SKM-1 (cell line): ENCODE data around the gene SSC5D.
A peak's percentile ranks its signal among the peaks of the same experiment; 100 is the strongest.

ENCODE experiments used
- DNase-seq: peaks from one replicate; lab custom pipeline; 2025; ENCODE audit not compliant: unreplicated experiment; lab: John Stamatoyannopoulos, UW

The SSC5D gene

DNA sequence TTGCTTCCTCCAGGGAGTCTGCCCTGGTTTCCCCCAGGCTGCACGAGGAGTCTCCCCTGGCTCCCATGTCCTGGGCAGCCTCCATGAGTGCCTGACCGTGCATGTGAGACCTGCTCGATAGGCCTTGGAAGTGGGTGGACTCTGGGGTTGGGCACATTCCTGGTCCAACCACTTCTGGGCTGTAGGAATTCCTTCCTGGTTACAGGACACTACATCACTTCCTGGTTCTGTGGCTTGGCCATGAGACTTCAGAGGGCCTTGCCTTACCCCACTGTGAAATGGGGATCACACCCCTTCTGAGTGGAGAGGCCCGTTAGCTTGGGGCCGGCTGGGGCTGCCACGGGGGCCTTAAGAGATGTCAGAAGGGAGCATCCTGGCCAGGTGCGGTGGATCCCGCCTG is 15.8 kb upstream of the SSC5D start:
- DNase-seq: no peak

DNA sequence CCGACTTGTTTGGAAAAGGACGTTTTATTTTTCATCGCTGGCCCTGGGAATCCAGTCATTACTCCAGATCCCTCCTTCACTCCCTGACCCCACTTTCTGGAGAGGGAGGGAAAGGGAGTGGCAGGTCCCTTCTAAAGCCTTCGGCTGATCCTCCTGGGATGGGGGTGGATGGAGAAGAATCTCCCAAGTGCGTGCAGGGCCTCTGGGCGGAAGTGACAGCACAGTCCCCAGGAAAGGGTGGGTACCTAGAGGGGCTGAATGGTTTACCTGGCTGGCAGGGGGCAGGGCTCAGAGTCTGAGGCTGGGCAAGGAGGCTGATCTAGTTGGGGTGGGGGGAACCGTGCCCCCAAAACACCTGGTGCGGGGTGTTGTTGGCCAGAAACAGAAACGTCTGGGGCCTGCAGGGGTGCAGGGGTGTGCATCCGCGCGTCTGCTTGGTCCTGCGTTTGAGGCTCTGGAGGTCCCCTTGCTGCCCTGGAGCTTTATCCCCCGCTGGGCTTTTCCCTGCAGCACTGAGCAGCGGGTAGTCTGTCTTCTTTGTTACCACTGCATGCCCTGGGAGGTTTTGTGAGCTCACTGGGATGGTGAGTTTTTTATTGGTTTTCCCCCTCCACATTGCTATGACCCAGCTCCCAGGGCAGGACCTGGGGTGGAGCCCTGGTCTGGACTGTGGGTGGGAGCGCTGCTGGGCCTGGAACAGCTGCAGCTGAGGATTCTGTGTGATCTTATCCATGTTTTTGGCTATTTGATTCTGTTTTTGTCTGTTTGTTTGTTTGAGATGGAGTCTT is 14.8 kb upstream of the SSC5D start:
- no peak for DNase-seq

GRCh38 chr19:55474269-55475265 is 13.7 kb upstream of the SSC5D start:
- DNase-seq: no peak

DNA sequence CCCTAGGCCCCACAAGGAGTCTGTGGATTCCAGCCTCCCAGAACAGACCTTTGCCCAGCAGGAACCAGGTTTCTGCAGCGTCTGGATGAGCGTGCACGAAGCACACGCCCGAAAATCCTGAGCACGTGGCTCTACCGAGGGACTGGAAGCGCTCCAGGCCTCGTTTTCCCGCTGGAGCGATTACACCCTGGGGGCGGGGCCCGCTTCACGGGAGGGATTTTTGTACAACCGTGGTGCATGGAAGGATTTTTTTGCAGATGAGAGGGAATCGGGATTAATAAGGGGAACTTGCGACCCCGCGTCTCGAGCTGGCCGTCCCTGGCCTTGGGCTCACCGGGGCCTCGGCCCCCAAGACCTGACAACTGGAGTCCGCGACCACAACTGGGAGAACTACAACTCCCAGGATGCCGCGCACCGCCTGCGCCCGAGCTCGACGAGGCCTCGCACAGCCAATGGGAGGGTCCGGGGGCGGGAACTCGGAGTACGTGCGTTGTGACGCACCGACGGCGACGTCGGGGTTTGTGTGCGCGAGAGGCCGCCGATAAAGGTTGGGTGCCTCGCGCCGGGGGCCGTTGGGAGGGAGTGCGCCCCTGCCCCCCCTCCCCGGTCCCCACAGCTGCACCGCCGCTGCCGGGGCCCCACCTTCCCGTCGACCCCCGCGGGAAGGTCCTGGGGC is 12.0 kb upstream of the SSC5D start, which contains the start of gene ZNF628:
TSS of gene ZNF628 (plus strand) at position 518 of the 676 bp plus-strand sequence. CDS start 3,294 bp downstream, outside the sequence.
- peak; percentile 46 for DNase-seq

DNA sequence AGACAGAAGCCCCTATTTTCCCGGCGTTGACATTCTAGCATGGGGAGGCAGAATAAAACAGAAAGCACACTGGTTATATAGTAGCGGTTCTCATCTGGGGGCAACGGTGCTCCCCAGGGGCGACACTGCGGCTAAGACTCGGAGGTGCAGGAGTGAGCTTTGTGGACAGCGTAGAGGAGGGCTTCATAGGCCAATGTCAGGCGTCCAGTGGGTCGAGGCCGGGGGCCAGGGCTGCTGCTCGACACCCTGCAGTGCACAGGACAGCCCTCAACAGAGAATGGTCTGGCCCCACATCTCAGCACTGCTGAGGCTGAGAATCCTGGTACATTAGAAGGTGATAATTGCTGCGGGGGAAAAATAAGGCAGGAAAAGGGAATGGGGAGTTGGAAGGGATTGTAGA is 10.3 kb upstream of the SSC5D start:
- no peak for DNase-seq

DNA sequence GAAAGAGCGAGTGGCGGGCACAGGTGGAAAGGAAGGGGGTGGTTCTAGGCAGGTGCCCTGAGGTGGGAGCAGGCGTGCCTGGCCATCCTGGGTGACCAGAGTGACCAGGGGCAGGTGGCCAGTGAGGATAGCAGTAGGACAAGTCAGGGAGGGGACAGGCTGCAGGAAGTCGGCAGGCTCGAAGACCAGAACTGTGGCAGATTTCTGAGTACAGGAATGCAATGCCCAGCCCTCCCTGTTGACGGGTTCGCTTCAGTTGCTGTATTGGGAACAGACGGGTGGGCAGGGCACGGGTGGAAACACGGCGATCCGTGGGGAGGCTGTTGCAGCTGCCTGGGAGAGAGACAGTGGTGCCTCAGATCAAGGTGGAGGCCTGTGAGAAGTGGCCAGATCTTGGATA is 9.9 kb upstream of the SSC5D start:
- DNase-seq: no peak

DNA sequence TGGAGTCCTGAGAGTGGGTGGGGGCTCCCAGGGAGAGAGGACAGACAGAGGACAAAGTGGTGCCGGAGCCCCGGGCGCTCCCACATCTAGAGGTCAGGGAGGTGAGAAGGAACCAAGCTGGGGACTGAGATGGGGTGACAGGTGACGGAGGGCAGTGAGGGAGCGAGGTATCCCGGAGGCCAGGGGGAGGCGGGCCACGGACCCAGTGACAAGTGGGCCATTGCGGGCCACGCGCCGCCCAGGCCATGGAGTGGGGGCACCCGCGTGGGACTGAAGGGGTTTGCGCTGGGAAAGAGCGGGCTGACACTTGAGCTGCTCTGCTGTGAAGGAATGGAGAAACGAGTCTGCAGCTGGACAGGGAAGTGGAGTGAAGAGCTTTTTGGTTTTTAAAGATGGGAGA is 9.2 kb upstream of the SSC5D start:
- no peak for DNase-seq

DNA sequence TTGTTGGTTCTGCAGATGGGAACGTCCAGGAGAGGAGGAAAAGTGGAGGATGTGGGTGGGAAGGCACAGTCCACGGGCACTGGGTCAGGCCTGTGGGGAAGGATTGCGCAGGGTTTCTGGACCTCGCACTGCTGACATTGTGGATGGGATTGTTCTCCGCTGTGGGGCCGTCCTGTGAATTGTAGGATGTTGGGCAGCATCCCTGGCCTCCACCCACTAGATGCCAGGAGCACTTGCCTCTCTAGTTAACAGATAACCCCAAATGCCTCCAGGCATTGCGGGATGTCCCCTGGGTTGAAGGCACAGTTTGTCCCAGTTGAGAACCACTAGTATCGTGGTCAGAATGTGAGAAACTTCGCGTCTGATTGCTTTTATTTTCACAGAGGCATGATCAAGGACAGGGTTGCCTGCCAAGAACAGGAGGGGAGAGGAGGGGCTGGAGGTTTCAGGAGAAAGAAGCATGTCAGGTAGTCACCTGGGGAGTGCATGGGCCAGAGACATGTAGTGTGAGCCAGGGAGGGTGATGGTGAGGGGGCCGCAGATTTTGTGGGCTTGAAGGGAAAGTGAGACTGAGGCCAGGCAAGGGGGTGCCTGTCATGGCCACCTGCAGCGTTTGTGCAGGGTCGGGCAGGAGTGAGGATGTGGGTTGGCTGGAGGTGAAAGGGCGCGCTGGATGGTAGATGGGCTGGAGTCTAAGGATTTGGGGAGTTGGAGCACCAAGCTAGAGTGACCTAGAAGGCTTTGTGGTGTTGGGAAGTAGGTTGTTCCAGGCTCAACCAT is 8.6 kb upstream of the SSC5D start:
- DNase-seq: no peak

DNA sequence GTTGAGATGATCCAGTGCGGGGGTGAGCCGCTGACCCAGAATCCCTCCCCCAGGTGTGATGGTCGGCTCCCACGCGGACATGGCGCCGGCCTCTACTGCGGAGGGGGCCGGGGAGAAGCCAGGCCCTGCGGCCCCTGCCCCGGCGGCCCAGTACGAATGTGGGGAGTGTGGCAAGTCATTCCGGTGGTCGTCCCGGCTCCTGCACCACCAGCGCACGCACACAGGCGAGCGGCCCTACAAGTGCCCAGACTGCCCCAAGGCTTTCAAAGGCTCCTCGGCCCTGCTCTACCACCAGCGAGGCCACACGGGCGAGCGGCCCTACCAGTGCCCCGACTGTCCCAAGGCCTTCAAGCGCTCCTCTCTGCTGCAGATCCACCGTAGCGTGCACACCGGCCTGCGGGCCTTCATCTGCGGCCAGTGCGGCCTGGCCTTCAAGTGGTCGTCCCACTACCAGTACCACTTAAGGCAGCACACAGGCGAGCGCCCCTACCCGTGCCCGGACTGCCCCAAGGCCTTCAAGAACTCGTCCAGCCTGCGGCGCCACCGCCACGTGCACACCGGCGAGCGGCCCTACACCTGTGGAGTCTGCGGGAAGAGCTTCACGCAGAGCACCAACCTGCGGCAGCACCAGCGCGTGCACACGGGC is 7.0 kb upstream of the SSC5D start:
- no peak for DNase-seq

GRCh38 chr19:55481794-55482155 is 6.5 kb upstream of the SSC5D start:
- DNase-seq: no peak

DNA sequence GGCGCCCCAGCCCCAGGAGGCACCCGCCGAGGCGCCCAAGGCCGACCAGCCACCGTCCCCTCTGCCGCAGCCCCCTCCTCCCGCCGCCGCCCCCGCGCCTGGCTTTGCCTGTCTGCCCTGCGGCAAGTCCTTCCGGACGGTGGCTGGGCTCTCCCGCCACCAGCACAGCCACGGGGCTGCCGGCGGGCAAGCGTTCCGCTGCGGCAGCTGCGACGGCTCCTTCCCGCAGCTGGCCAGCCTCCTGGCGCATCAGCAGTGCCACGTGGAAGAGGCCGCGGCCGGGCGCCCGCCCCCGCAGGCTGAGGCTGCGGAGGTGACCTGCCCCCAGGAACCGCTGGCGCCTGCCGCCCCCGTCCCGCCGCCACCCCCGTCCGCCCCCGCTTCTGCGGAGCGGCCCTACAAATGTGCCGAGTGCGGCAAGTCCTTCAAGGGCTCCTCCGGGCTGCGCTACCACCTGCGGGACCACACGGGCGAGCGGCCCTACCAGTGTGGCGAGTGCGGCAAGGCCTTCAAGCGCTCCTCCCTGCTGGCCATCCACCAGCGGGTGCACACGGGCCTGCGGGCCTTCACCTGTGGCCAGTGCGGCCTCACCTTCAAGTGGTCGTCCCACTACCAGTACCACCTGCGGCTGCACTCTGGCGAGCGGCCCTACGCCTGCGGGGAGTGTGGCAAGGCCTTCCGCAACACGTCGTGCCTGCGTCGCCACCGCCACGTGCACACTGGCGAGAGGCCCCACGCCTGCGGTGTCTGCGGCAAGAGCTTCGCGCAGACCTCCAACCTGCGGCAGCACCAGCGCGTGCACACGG is 5.9 kb upstream of the SSC5D start:
- DNase-seq: no peak

DNA sequence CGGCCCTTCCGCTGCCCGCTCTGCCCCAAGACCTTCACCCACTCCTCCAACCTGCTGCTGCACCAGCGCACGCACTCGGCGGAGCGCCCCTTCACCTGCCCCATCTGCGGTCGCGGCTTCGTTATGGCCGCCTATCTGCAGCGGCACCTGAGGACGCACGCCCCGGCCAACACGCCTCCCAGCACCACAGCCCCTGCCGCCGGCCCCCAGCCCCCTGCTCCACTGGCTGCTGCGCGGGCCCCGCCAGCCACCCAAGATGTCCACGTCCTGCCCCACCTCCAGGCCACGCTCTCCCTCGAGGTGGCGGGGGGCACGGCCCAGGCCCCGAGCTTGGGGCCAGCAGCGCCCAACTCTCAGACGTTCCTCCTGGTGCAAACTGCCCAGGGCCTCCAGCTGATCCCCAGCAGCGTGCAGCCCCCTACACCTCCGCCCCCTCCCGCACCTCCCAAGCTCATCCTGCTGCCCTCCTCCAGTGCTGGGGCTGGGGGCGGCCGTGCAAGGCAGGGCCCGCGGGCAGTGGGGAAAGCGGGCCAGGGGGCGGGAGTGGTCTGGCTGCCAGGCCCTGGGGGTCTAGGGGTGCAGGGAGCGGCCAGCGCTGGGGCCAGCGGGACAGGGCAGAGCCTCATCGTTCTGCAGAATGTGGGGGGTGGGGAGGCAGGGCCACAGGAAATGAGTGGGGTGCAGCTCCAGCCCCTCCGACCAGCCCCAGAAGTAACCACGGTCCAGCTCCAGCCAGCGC is 5.1 kb upstream of the SSC5D start:
- DNase-seq: no peak

- DNase-seq: no peak
Measured at GRCh38 chr19:55483706-55484592, 4.3 kb upstream of the SSC5D start.

GRCh38 chr19:55484593-55485438 is 3.4 kb upstream of the SSC5D start, which contains the start of gene NAT14:
Gene NAT14 (plus strand): TSS chr19:55485188. CDS start chr19:55485709, 521 bp downstream.
- no peak for DNase-seq

- no peak for DNase-seq
Measured at GRCh38 chr19:55485439-55486011, 2.7 kb upstream of the SSC5D start.
